Measurements from ENCODE around the gene RACGAP1.

The RACGAP1 gene

GRCh38 chr12:50056639-50056976, 31.3 kb upstream of the RACGAP1 start:
- DNase-seq (ENCODE audit: low spot score) = no peak

GRCh38 chr12:50055831-50056638, 30.7 kb upstream of the RACGAP1 start:
- peak; percentile 74 for DNase-seq (ENCODE audit: low spot score)

- no peak for DNase-seq (ENCODE audit: low spot score)
Measured at GRCh38 chr12:50053583-50053982, 28.3 kb upstream of the RACGAP1 start.

DNA sequence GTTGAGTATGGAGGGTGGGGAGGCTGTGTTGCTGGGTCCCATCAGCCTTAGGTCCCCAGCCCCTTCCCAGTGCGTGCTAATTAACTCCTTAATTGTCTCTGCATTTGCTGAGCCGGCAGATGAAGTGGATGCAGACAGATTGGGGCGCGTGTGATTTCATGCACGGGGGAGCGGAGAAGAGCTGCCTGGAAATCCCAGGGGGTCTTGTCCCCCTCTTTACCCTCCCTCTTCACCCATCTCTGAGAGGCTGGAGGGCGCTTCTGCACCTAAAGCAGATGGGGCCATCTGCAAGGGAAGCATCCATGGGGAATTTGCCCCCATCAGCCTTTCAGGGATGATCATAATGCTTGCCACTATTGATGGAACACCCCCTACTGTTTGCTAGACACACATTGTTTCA, 27.7 kb upstream of the RACGAP1 start:
- DNase-seq (ENCODE audit: low spot score) = no peak

DNA sequence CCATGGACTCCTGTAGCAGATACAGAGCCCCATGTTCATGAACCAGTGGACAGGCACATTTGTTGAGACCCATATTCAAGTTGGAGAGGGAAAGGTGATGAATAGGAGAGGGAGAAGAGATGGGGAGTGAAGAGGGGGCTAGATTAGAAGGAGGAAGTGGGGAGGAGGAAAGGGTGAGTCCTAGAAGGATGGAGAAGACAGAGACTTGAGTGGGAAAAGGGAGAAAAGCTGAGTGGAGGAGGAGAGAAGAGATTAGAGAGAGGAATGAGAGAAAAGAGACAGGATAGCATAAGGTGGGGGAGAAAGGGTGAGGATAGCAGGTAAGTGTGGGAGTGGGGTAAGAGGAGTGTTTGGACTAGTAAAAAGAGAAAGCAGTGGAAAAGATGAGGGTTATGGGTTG, 27.2 kb upstream of the RACGAP1 start:
- DNase-seq (ENCODE audit: low spot score) = no peak

- no peak for DNase-seq (ENCODE audit: low spot score)
Measured at GRCh38 chr12:50051101-50051806, 26.0 kb upstream of the RACGAP1 start.

DNA sequence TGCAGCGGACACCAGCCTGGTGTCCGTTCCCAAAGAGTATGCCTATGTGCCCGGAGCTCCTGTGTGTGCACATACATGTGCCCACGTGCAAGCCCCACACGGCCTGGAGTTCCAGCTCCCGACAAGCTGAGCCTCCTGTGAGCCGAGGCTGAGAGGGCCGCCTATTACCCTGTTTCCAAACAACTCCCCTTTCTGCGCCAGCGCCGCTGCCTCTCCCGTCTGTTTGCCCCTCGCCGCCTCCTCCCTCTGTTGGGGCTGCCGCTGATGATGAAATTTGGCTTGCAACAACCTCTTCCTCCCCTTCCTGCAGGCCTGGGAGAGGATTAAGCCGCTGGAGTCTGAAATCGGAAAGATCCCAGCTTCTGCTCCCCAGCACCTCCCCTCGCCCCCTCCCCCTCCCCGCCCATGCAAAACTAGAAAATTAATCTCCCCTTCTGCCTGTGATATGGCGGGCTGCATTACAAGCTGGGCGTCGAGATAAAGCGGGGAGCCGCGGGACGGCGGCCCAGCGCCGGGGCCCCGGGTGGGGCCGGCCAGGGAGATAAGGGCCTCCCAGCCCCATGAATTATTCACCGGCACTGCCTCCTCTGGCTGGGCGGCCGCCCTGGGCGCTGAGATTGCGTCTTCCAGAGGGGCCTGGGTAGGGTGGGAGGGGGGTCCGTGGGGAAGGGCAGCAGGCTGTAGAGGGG, 25.3 kb upstream of the RACGAP1 start:
- no peak for DNase-seq (ENCODE audit: low spot score)

- no peak for DNase-seq (ENCODE audit: low spot score)
Measured at GRCh38 chr12:50050119-50050385, 24.8 kb upstream of the RACGAP1 start.

GRCh38 chr12:50049254-50050118, 24.2 kb upstream of the RACGAP1 start:
- no peak for DNase-seq (ENCODE audit: low spot score)

GRCh38 chr12:50047693-50048250, 22.5 kb upstream of the RACGAP1 start:
- no peak for DNase-seq (ENCODE audit: low spot score)

DNA sequence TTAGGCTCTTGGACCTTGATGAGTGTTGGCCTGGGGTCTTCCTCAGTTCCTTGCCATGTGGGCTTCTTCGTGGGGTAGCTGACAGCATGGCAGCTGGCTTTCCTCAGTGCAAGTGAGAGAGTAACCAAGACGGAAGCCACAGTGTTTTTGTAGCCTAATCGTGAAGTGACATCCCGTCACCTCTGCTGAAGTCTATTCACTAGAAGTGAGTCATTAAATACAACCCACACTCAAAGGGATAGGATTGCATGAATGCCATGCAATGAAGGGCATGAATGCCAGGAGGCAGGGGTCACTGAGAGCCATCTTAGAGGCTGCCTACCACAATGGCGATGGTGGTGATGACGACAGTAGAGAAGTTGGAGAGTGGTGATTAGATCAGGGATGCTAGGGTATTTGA, 18.6 kb upstream of the RACGAP1 start:
- DNase-seq (ENCODE audit: low spot score) = no peak

DNA sequence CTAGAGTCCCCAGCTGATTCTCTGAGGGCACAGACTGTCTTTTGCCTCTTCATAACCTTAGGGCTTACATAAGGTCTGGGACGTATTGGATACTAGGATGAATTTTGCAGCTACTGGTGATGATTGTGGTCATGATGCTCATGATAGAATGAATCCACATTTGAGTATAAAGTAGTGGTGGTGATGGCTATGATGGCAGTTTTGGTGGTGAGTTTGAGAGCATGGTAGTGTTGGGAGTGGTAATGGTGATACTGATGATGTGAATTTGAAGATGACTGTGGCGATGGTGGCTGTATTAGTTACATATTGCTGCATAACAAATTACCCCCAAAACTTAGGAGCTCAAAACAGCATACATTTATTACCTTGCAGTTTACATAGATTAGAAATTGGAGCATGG, 18.0 kb upstream of the RACGAP1 start:
- DNase-seq (ENCODE audit: low spot score) = no peak

GRCh38 chr12:50042693-50043092, 17.4 kb upstream of the RACGAP1 start:
- DNase-seq (ENCODE audit: low spot score) = no peak

DNA sequence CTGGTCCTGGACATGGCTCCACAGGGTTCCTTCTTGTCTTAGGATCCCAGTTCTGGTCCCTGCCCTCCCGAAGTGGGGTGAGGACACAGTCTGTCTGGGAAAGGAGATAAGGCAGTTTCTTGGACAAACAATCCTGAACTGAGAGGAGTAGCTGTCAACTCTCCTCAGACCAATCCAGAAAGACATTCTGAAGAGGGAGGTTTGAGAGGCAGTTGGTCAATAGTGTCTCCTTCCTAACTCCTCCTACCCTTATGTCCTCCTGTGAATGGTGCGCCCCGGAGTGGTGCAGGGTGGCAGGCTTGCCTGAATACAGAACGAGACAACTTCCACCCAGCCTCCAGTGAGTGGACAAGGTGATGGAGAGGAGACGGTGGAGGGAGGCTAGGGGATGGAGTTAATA, 16.7 kb upstream of the RACGAP1 start:
- DNase-seq (ENCODE audit: low spot score) = no peak

- DNase-seq (ENCODE audit: low spot score) = no peak
Measured at GRCh38 chr12:50041062-50041860, 16.0 kb upstream of the RACGAP1 start.

- DNase-seq (ENCODE audit: low spot score) = no peak
Measured at GRCh38 chr12:50040657-50041056, 15.4 kb upstream of the RACGAP1 start.

DNA sequence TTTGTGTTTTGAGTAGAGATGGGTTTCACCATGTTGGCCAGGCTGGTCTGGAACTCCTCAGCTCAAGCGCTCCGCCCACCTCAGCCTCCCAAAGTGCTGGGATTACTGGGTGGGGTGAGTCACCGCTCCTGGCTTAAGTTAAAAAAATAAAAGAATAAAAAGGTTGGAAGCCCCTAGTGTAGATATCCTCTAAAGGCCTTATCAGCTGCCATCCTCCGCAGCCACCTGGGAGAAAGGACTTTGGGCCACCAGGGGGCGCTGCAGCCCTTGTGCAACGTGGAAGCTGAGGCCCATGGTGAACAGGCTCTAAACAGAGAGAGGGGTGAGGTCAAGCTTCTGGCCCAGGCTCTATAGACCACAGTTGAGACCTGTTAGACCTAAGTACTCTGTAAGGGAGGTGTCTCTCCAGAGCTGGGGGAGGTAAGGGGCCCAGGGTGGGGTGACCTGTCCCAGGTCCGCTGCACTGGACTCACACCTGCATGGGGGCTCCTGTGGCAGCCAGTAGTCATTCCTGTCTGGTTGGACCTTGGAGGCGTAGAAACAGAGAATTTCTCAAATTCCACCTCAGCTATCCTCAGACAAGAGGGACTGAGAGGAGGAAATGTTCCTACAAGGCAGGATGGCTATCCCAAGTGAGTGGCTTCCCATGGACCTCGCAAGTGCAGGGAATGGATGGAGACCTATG, 14.0 kb upstream of the RACGAP1 start:
- peak; percentile 75 for DNase-seq (ENCODE audit: low spot score)

GRCh38 chr12:50038336-50038735, 13.0 kb upstream of the RACGAP1 start:
- no peak for DNase-seq (ENCODE audit: low spot score)

GRCh38 chr12:50032854-50033581, 7.7 kb upstream of the RACGAP1 start:
- DNase-seq (ENCODE audit: low spot score) = no peak

- DNase-seq (ENCODE audit: low spot score) = no peak
Measured at GRCh38 chr12:50032515-50032853, 7.2 kb upstream of the RACGAP1 start.

Data from pons (tissue), 1 donor.